ENCODE measurements around the gene HS3ST3B1. TPM values are rescaled to one million over a fixed set of nuclear protein-coding genes. Genes with fewer than 3 reads are reported as not detected.

The HS3ST3B1 gene
- polyA plus RNA-seq, 1 of the 3 experiments (the other 2 are of a cell fraction): 0.67 TPM

- H3K9me3 ChIP-seq: no peaks in the 10 kb centered on the region
- no peak overlapping the region for H3K9ac ChIP-seq
- H2AFZ ChIP-seq (ENCODE audit: low read depth): no peak overlapping the region
- no peak overlapping the region for H3K27ac ChIP-seq (ENCODE audit: low read depth in 2 of 2, low read length in 1 of 2)
- no peaks in the 10 kb centered on the region for H3K4me1 ChIP-seq (ENCODE audit: control insufficient read depth in 1 of 2, insufficient read depth in 2 of 2, low read depth in 1 of 2, low read length in 1 of 2)
- ChIA-PET POLR2A (no interaction called here), CTCF (interaction anchor here (1.1 kb wide), 1 partner anchor 19 kb away, joined by 3 read pairs; no protein-coding TSS in a partner anchor)
- no peaks in the 10 kb centered on the region for H3F3A ChIP-seq (replicated peaks; ENCODE audit: insufficient read depth)
- no peaks in the 10 kb centered on the region for H3K9me2 ChIP-seq
- TF ChIP-seq CTCF (IDR thresholded peaks at IDR 0.05): no peak
- TF ChIP-seq TEAD4 (IDR thresholded peaks at IDR 0.05; ENCODE audit: borderline replicate concordance, insufficient read depth): no peak
- TF ChIP-seq ELF1 (IDR thresholded peaks at IDR 0.05): no peak
- TF ChIP-seq POLR2AphosphoS5 (IDR thresholded peaks at IDR 0.05; ENCODE audit: low read depth, low read length): no peak
- TF ChIP-seq EP300 (IDR thresholded peaks at IDR 0.05; ENCODE audit: borderline replicate concordance in 1 of 2, low read depth in 1 of 2, low read length in 1 of 2): no peak
- TF ChIP-seq TCF12 (IDR thresholded peaks at IDR 0.05): no peak
- no peak for TF ChIP-seq EZH2phosphoT487 (IDR thresholded peaks at IDR 0.05; ENCODE audit: borderline replicate concordance, low read depth)
- no peak for TF ChIP-seq NRF1 (IDR thresholded peaks at IDR 0.05; ENCODE audit: low read depth, low read length)
- TF ChIP-seq RAD21 (IDR thresholded peaks at IDR 0.05; ENCODE audit: low read length): no peak
- TF ChIP-seq SIN3A (IDR thresholded peaks at IDR 0.05; ENCODE audit: borderline replicate concordance, low read depth, low read length): no peak
- TF ChIP-seq, protein P1, sequence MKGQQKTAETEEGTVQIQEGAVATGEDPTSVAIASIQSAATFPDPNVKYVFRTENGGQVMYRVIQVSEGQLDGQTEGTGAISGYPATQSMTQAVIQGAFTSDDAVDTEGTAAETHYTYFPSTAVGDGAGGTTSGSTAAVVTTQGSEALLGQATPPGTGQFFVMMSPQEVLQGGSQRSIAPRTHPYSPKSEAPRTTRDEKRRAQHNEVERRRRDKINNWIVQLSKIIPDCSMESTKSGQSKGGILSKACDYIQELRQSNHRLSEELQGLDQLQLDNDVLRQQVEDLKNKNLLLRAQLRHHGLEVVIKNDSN (IDR thresholded peaks at IDR 0.05; ENCODE audit: borderline replicate concordance, low read depth): no peak
- TF ChIP-seq, protein P2, sequence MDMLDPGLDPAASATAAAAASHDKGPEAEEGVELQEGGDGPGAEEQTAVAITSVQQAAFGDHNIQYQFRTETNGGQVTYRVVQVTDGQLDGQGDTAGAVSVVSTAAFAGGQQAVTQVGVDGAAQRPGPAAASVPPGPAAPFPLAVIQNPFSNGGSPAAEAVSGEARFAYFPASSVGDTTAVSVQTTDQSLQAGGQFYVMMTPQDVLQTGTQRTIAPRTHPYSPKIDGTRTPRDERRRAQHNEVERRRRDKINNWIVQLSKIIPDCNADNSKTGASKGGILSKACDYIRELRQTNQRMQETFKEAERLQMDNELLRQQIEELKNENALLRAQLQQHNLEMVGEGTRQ (IDR thresholded peaks at IDR 0.05; ENCODE audit: borderline replicate concordance, low read depth, low read length): no peak
- no peak for TF ChIP-seq MAX (IDR thresholded peaks at IDR 0.05; ENCODE audit: low read depth)
- no peak for TF ChIP-seq MXI1 (IDR thresholded peaks at IDR 0.05; ENCODE audit: low read depth, low read length)
- TF ChIP-seq IRF3 (IDR thresholded peaks at IDR 0.05; ENCODE audit: low read depth, low read length): no peak
- TF ChIP-seq RXRA (IDR thresholded peaks at IDR 0.05; ENCODE audit: borderline replicate concordance, low read depth): no peak
- no peak for TF ChIP-seq MEF2A (IDR thresholded peaks at IDR 0.05; ENCODE audit: borderline replicate concordance, low read depth)
- no peak for TF ChIP-seq FOXM1 (IDR thresholded peaks at IDR 0.05; ENCODE audit: low read depth)
- no peak for DNase-seq
- no peaks in the 10 kb centered on the region for H3K36me3 ChIP-seq (replicated peaks in 1 of 2; ENCODE audit: control insufficient read depth in 1 of 2, insufficient read depth in 2 of 2, low read length in 1 of 2)
- no peaks in the 10 kb centered on the region for H3K79me2 ChIP-seq (ENCODE audit: insufficient read depth)
- H3K27me3 ChIP-seq (ENCODE audit: insufficient read depth): peaks cover 22% of the 10 kb centered on the region
- no peak overlapping the region for H3K4me2 ChIP-seq
- WGBS (ENCODE audit: low lambda C conversion rate): 15% methylated on average over 2 of the region's 2 CpGs
- no peak overlapping the region for H3K4me3 ChIP-seq (ENCODE audit: low read depth in 2 of 2, low read length in 1 of 2)
- no peaks in the 10 kb centered on the region for H4K20me1 ChIP-seq (ENCODE audit: insufficient read depth)
Observed at GRCh38 chr17:14354807-14355206, 53.9 kb downstream of the HS3ST3B1 start.

Measured in SK-N-SH (cell line).